Ascending aorta (tissue), 2 donors: ENCODE data around the gene TLR6. TPM values are rescaled to one million over a fixed set of nuclear protein-coding genes. Genes with fewer than 3 reads are reported as not detected.

ENCODE experiments used
- DNase-seq, 2 donors: peaks; one replicate each; pipeline ENCODE4 v3.0.0-alpha.2; 2019; ENCODE audit warnings: low spot score in 2 of 2
- H3K27ac ChIP-seq, 2 donors: fragments of 200-600 bp; sonication (generic); one replicate each; pipeline ENCODE4 v1.5.1; 2016 to 2017; ENCODE audit warnings: mild to moderate bottlenecking in 1 of 2
- H3K27me3 ChIP-seq: fragments of 200-600 bp; sonication (generic); one replicate; pipeline ENCODE4 v1.5.1; 2017
- H3K36me3 ChIP-seq, 2 donors: fragments of 200-600 bp; sonication (generic); one replicate each; pipeline ENCODE4 v1.5.1; 2016
- H3K4me1 ChIP-seq, 2 donors: fragments of 200-600 bp; sonication (generic); one replicate each; pipeline ENCODE4 v1.5.1; 2016 to 2017; ENCODE audit warnings: mild to moderate bottlenecking in 1 of 2
- H3K4me3 ChIP-seq, 2 donors: fragments of 200-600 bp; sonication (generic); one replicate each; pipeline ENCODE4 v1.5.1; 2016 to 2017; ENCODE audit warnings: mild to moderate bottlenecking in 1 of 2
- H3K9me3 ChIP-seq, 2 donors: fragments of 200-600 bp; sonication (generic); one replicate each; pipeline ENCODE4 v1.5.1; 2016
- CTCF ChIP-seq, 3 experiments: fragments of 200-600 bp in 2 of 3; fragments of 450-650 bp in 1 of 3; sonication (generic) in 2 of 3; IDR thresholded peaks; one replicate each; pipeline ENCODE4 v1.5.1; 2016 to 2019; ENCODE audit warnings: antibody characterized with exemption in 3 of 3, mild to moderate bottlenecking in 1 of 3, moderate library complexity in 1 of 3
- intact Hi-C: fragments of 100-400 bp; cut with DNase I; formaldehyde crosslinking; loops from one replicate; pipeline ENCODE4 v1.15.1; 2023
- total RNA-seq: library from RNA; depleted of rRNA; stranded (reverse); fragments of >200 nt; gene quantifications from one replicate; pipeline ENCODE4 v1.1.0, GENCODE V29; 2016

The TLR6 gene
- total RNA-seq, 1 donor from 2014 or later, result 0.11 TPM

GRCh38 chr4:38871593-38871992 is 15.0 kb upstream of the TLR6 start:
- no peaks in the 10 kb centered on the region for H3K27me3 ChIP-seq
- no peaks in the 10 kb centered on the region for H3K9me3 ChIP-seq
- no peak overlapping the region for H3K4me3 ChIP-seq
- peaks cover 0 to 13% of the 10 kb centered on the region in 2 donors for H3K4me1 ChIP-seq
- DNase-seq, result no peak
- peaks cover 0 to 7% of the 10 kb centered on the region in 2 donors for H3K36me3 ChIP-seq
- no peak for TF ChIP-seq CTCF (IDR thresholded peaks at IDR 0.05)
- intact Hi-C loops, result no loop called here
- H3K27ac ChIP-seq, result no peak overlapping the region

- DNase-seq, result peak in 1 of 2 donors; percentile 25
- intact Hi-C loops, result no loop called here
- Histone ChIP-seq H3K27ac (peak overlapping the region; percentile 45 to 96), H3K4me1 (peaks cover 0 to 13% of the 10 kb centered on the region in 2 donors), H3K4me3 (peak overlapping the region in 1 of 2 donors; percentile 83), H3K9me3 (no peaks in the 10 kb centered on the region), H3K27me3 (no peaks in the 10 kb centered on the region), H3K36me3 (peaks cover 0 to 7% of the 10 kb centered on the region in 2 donors)
- TF ChIP-seq CTCF (IDR thresholded peaks at IDR 0.05), result no peak
Measured at GRCh38 chr4:38870098-38870808, 13.6 kb upstream of the TLR6 start.

GRCh38 chr4:38869511-38869910 is 12.9 kb upstream of the TLR6 start:
- no peak for TF ChIP-seq CTCF (IDR thresholded peaks at IDR 0.05)
- peaks cover 0 to 7% of the 10 kb centered on the region in 2 donors for H3K36me3 ChIP-seq
- no peaks in the 10 kb centered on the region for H3K9me3 ChIP-seq
- no peaks in the 10 kb centered on the region for H3K27me3 ChIP-seq
- intact Hi-C loops, result loop anchor here (5.0 to 10.0 kb wide), 4 partner anchors 175 to 695 kb away; partner anchors contain the start of genes KLF3 and WDR19
- peaks cover 0 to 13% of the 10 kb centered on the region in 2 donors for H3K4me1 ChIP-seq
- no peak for DNase-seq
- peak overlapping the region; percentile 74 to 83 for H3K4me3 ChIP-seq
- H3K27ac ChIP-seq, result peak overlapping the region; percentile 94 to 96

GRCh38 chr4:38868059-38868960 is 11.7 kb upstream of the TLR6 start:
- no peaks in the 10 kb centered on the region for H3K27me3 ChIP-seq
- H3K4me1 ChIP-seq, result peaks cover 0 to 13% of the 10 kb centered on the region in 2 donors
- peak overlapping the region; percentile 74 to 83 for H3K4me3 ChIP-seq
- H3K27ac ChIP-seq, result peak overlapping the region; percentile 94 to 96
- DNase-seq, result peak in 1 of 2 donors; percentile 76
- no peak for TF ChIP-seq CTCF (IDR thresholded peaks at IDR 0.05)
- intact Hi-C loops, result loop anchor here (5.0 to 10.0 kb wide), 4 partner anchors 176 to 694 kb away; partner anchors contain the start of genes KLF3 and WDR19
- peaks cover 0 to 6% of the 10 kb centered on the region in 2 donors for H3K36me3 ChIP-seq
- no peaks in the 10 kb centered on the region for H3K9me3 ChIP-seq

GRCh38 chr4:38867478-38868058 is 11.0 kb upstream of the TLR6 start, which contains the start of gene FAM114A1:
Gene FAM114A1, plus strand, starts transcription at chr4:38867806. Its CDS starts 10,273 bp downstream, at chr4:38878079.
- H3K9me3 ChIP-seq, result no peaks in the 10 kb centered on the region
- no peaks in the 10 kb centered on the region for H3K27me3 ChIP-seq
- peaks cover 0 to 13% of the 10 kb centered on the region in 2 donors for H3K4me1 ChIP-seq
- peak in 1 of 2 donors; percentile 89 for DNase-seq
- peaks cover 0 to 4% of the 10 kb centered on the region in 2 donors for H3K36me3 ChIP-seq
- no peak for TF ChIP-seq CTCF (IDR thresholded peaks at IDR 0.05)
- peak within 1 kb of the TSS; percentile 94 to 96 for H3K27ac ChIP-seq
- intact Hi-C loops, result loop anchor here (1.0 to 10.0 kb wide), 5 partner anchors 22 to 693 kb away; partner anchors contain the start of genes KLF3 and WDR19
- H3K4me3 ChIP-seq, result peak within 1 kb of the TSS; percentile 74 to 83
